H1 (cell line): ENCODE results near the gene IFT20. TPM values are rescaled to one million over a fixed set of nuclear protein-coding genes. Genes with fewer than 3 reads are reported as not detected.

ENCODE experiments used
- CTCF ChIA-PET: fragments of 300-600 bp; sonication (Branson Sonifier 250); formaldehyde crosslinking; loops from one replicate; lab custom pipeline; 2021; ENCODE audit not compliant: partially characterized antibody; lab: Charles Lee
- POLR2A ChIA-PET: fragments of 300-600 bp; sonication (Branson Sonifier 250); formaldehyde crosslinking; loops from one replicate; lab custom pipeline; 2021; ENCODE audit warnings: inconsistent platforms; ENCODE audit not compliant: partially characterized antibody; lab: Charles Lee
- DNase-seq, 2 experiments: peaks; one replicate each; pipeline versions ENCODE4 v3.0.0 to v3.0.0-alpha.2; 2010 to 2022; ENCODE audit warnings: low spot score in 2 of 2, low read depth in 1 of 2, mixed read lengths in 1 of 2
- FAIRE-seq: peaks from 2 replicates; lab custom pipeline; 2011; peaks lifted over from hg19 to GRCh38; lab: Jason Lieb, UNC
- H2AFZ ChIP-seq: 2 replicates; pipeline ENCODE4 v1.8.1; 2012; ENCODE audit warnings: low read length, inconsistent platforms
- H2AK5ac ChIP-seq: 2 replicates; pipeline ENCODE4 v1.6.1; 2013; ENCODE audit warnings: low read depth, low read length
- H2BK120ac ChIP-seq: replicated peaks from 2 replicates; pipeline ENCODE3; 2013; ENCODE audit warnings: low read depth, low read length, inconsistent platforms
- H2BK12ac ChIP-seq: 2 replicates; pipeline ENCODE4 v1.6.1; 2013; ENCODE audit warnings: low read depth, low read length
- H2BK15ac ChIP-seq: 2 replicates; pipeline ENCODE4 v1.6.1; 2013; ENCODE audit warnings: low read length
- H2BK20ac ChIP-seq: 2 replicates; pipeline ENCODE4 v1.6.1; 2013; ENCODE audit warnings: low read length
- H2BK5ac ChIP-seq: 2 replicates; pipeline ENCODE4 v1.6.1; 2013; ENCODE audit warnings: low read depth, low read length
- H3K14ac ChIP-seq: 2 replicates; pipeline ENCODE4 v1.6.1; 2013; ENCODE audit warnings: inconsistent platforms; ENCODE audit not compliant: insufficient read length
- H3K18ac ChIP-seq: 2 replicates; pipeline ENCODE4 v1.6.1; 2013; ENCODE audit warnings: low read length; ENCODE audit errors: extremely low read depth
- H3K23ac ChIP-seq: 2 replicates; pipeline ENCODE4 v1.6.1; 2013; ENCODE audit warnings: inconsistent platforms; ENCODE audit not compliant: insufficient read length
- H3K23me2 ChIP-seq: 2 replicates; pipeline ENCODE4 v1.6.1; 2013; ENCODE audit warnings: low read depth, low read length
- H3K27ac ChIP-seq: 2 replicates; pipeline ENCODE4 v1.6.1; 2011; ENCODE audit warnings: low read depth, low read length, inconsistent platforms
- H3K27me3 ChIP-seq, 4 experiments: replicated peaks in 1 of 4; 1 replicate in 1 of 4; 2 replicates in 3 of 4; pipeline versions ENCODE4 v1.6.1 to v1.8.1; 2011 to 2013; ENCODE audit warnings: low read length in 3 of 4, mild to moderate bottlenecking in 3 of 4, inconsistent platforms in 2 of 4, mixed read lengths in 2 of 4, moderate library complexity in 1 of 4; ENCODE audit not compliant: control insufficient read depth in 3 of 4, insufficient read depth in 3 of 4; ENCODE audit errors: extremely low read depth in 1 of 4
- H3K36me3 ChIP-seq, 4 experiments: 2 replicates each; pipeline versions ENCODE4 v1.6.1 to v1.8.1; 2011 to 2013; ENCODE audit warnings: mild to moderate bottlenecking in 4 of 4, low read length in 3 of 4, moderate library complexity in 2 of 4, control low read depth in 1 of 4, inconsistent platforms in 1 of 4; ENCODE audit not compliant: insufficient read depth in 4 of 4, control insufficient read depth in 2 of 4
- H3K4ac ChIP-seq: replicated peaks from 2 replicates; pipeline ENCODE3; 2013; ENCODE audit warnings: low read length, low read depth, mixed read lengths, inconsistent platforms; ENCODE audit not compliant: insufficient read length
- H3K4me1 ChIP-seq, 4 experiments: replicated peaks in 1 of 4; 1 replicate in 1 of 4; 2 replicates in 3 of 4; pipeline versions ENCODE4 v1.6.1 to v1.8.1; 2011 to 2013; ENCODE audit warnings: low read length in 3 of 4, inconsistent platforms in 2 of 4, mixed read lengths in 1 of 4; ENCODE audit not compliant: insufficient read depth in 4 of 4, control insufficient read depth in 3 of 4
- H3K4me2 ChIP-seq, 2 experiments: 2 replicates each; pipeline versions ENCODE4 v1.6.1 to v1.8.1; 2011 to 2013; ENCODE audit warnings: low read depth in 2 of 2, low read length in 2 of 2, control low read depth in 1 of 2, inconsistent platforms in 1 of 2, mild to moderate bottlenecking in 1 of 2; ENCODE audit not compliant: insufficient read depth in 1 of 2
- H3K4me3 ChIP-seq, 4 experiments: fragments of 200-600, 300-600 bp in 1 of 4; sonication (generic), shearing (Covaris generic), sonication (Bioruptor Twin) in 1 of 4; 2 replicates each; pipeline versions ENCODE4 v1.5.1 to v1.8.1; 2011 to 2016; ENCODE audit warnings: low read length in 4 of 4, low read depth in 3 of 4, control low read depth in 2 of 4, inconsistent platforms in 2 of 4, mild to moderate bottlenecking in 2 of 4, mixed read lengths in 1 of 4, moderate library complexity in 1 of 4; ENCODE audit not compliant: insufficient read depth in 2 of 4; ENCODE audit errors: extremely low read depth in 1 of 4
- H3K56ac ChIP-seq: replicated peaks from 2 replicates; pipeline ENCODE3; 2013; ENCODE audit warnings: low read depth, mild to moderate bottlenecking, mixed read lengths, low read length, inconsistent platforms; ENCODE audit not compliant: insufficient read length
- H3K79me1 ChIP-seq: 2 replicates; pipeline ENCODE4 v1.6.1; 2013; ENCODE audit warnings: low read depth, low read length, control low read depth
- H3K79me2 ChIP-seq, 2 experiments: 2 replicates each; pipeline versions ENCODE4 v1.6.1 to v1.8.1; 2012 to 2013; ENCODE audit warnings: low read length in 2 of 2, mild to moderate bottlenecking in 2 of 2, inconsistent platforms in 1 of 2; ENCODE audit not compliant: insufficient read depth in 2 of 2, control insufficient read depth in 1 of 2
- H3K9ac ChIP-seq, 4 experiments: replicated peaks in 1 of 4; 1 replicate in 1 of 4; 2 replicates in 3 of 4; pipeline versions ENCODE4 v1.6.1 to v1.8.1; 2011 to 2013; ENCODE audit warnings: low read depth in 3 of 4, low read length in 3 of 4, control low read depth in 2 of 4, mild to moderate bottlenecking in 2 of 4, moderate library complexity in 2 of 4, inconsistent platforms in 1 of 4; ENCODE audit errors: extremely low read depth in 1 of 4
- H3K9me3 ChIP-seq, 2 experiments: 2 replicates each; pipeline versions ENCODE4 v1.6.1 to v1.8.1; 2012 to 2013; ENCODE audit warnings: mild to moderate bottlenecking in 2 of 2, moderate library complexity in 2 of 2, control low read depth in 1 of 2, inconsistent platforms in 1 of 2, low read depth in 1 of 2, low read length in 1 of 2, mixed read lengths in 1 of 2; ENCODE audit not compliant: insufficient read depth in 2 of 2
- H4K20me1 ChIP-seq, 2 experiments: replicated peaks in 1 of 2; 2 replicates each; pipeline versions ENCODE3 to v1.8.1; 2011 to 2013; ENCODE audit warnings: inconsistent platforms in 2 of 2, low read length in 2 of 2, mild to moderate bottlenecking in 1 of 2; ENCODE audit not compliant: insufficient read depth in 2 of 2, control insufficient read depth in 1 of 2
- H4K5ac ChIP-seq: 2 replicates; pipeline ENCODE4 v1.6.1; 2013; ENCODE audit warnings: low read length, low read depth, mixed read lengths, inconsistent platforms; ENCODE audit not compliant: insufficient read length
- H4K8ac ChIP-seq: 2 replicates; pipeline ENCODE4 v1.8.0; 2013; ENCODE audit warnings: mild to moderate bottlenecking, moderate library complexity, low read length, inconsistent platforms; ENCODE audit not compliant: insufficient read depth; ENCODE audit errors: extremely low read depth
- H4K91ac ChIP-seq: replicated peaks from 2 replicates; pipeline ENCODE3; 2013; ENCODE audit warnings: low read length, mixed read lengths, inconsistent platforms; ENCODE audit not compliant: insufficient read length
- CBX8 ChIP-seq: fragments of 300-800, 300-1000 bp; sonication (generic); IDR thresholded peaks from 2 replicates; pipeline ENCODE4 v1.7.1; 2016; ENCODE audit warnings: low read depth, low read length, borderline replicate concordance
- GTF2F1 ChIP-seq: IDR thresholded peaks from 2 replicates; pipeline ENCODE4 v1.6.1; 2012; ENCODE audit warnings: low read depth, low read length, improper control_type of control experiment, borderline replicate concordance
- KDM4A ChIP-seq: IDR thresholded peaks from one replicate; pipeline ENCODE4 v1.7.1; 2012; ENCODE audit warnings: low read depth, mild to moderate bottlenecking, moderate library complexity, low read length, inconsistent platforms; ENCODE audit not compliant: severe bottlenecking
- RFX5 ChIP-seq: IDR thresholded peaks from 2 replicates; pipeline ENCODE4 v1.6.1; 2011; ENCODE audit warnings: low read depth, low read length, improper control_type of control experiment, borderline replicate concordance
- WGBS, 2 experiments: shearing (Covaris generic) in 1 of 2; methylation state at CpG; one replicate each; pipeline versions ENCODE4 v1.1.6 to v1.1.7; 2013 to 2015; ENCODE audit warnings: low lambda C conversion rate in 2 of 2, mixed read lengths in 2 of 2, inconsistent platforms in 1 of 2, low coverage in 1 of 2, missing lambda C conversion rate in 1 of 2; ENCODE audit not compliant: insufficient replicate concordance in 2 of 2, insufficient coverage in 1 of 2, insufficient read length in 1 of 2; ENCODE audit errors: extremely low coverage in 1 of 2, missing lambda C conversion rate in 1 of 2; 5-methylcytosine and 5-hydroxymethylcytosine counted together
- long read RNA-seq, 2 experiments: library from RNA in 1 of 2; library from capped mRNA in 1 of 2; stranded (forward); transcript quantifications; one replicate each; pipeline ENCODE4 v2.0.0, GENCODE V29; 2021; ENCODE audit warnings: inconsistent platforms in 1 of 2
- polyA minus RNA-seq, 3 experiments: library from RNA; depleted of rRNA, polyadenylated mRNA; stranded (reverse); fragments of >200 nt; gene quantifications; 1 replicate in 2 of 3; 2 replicates in 1 of 3; pipeline ENCODE4 v1.2.3, GENCODE V29; 2011
- polyA plus RNA-seq, 7 experiments: library from polyadenylated mRNA; depleted of rRNA in 3 of 7; stranded (reverse) in 5 of 7; unstranded in 2 of 7; fragments of >200 nt in 5 of 7; fragments of 200-250 nt in 2 of 7; gene quantifications; 1 replicate in 5 of 7; 2 replicates in 1 of 7; 4 replicates in 1 of 7; pipeline versions ENCODE4 v1.2.1 to v1.2.3, GENCODE V29; 2011 to 2013; ENCODE audit warnings: missing spikeins in 2 of 7, mixed read lengths in 2 of 7
- total RNA-seq: library from RNA; stranded (reverse); fragmentation: NEBNext Ultra II Directional; extraction: Animal tissue kit (Norgen Biotek cat#: 25700); gene quantifications from 2 replicates; pipeline ENCODE4 v1.2.1, GENCODE V29; 2021
- TF ChIP-seq, protein P1 (sequence below): IDR thresholded peaks from 2 replicates; pipeline ENCODE4 v1.6.1; 2012; ENCODE audit warnings: low read length, inconsistent platforms

The IFT20 gene, protein sequence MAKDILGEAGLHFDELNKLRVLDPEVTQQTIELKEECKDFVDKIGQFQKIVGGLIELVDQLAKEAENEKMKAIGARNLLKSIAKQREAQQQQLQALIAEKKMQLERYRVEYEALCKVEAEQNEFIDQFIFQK
- total RNA-seq (19.3 and 21.0 TPM in 2 replicates), polyA plus RNA-seq (2011; rRNA removed) (9.0 and 11.7 TPM in 2 replicates), polyA minus RNA-seq (2011; rRNA and poly(A)+ RNA removed) (7.5 and 12.2 TPM in 2 replicates)
- polyA plus RNA-seq (2011; cell fraction: cytosol; rRNA removed) = 17.1 TPM
- polyA plus RNA-seq (2011; cell fraction: nucleus; rRNA removed) = 14.9 TPM
- 18.4 to 27.3 TPM (median 19.8 TPM) in 4 replicates for polyA plus RNA-seq (2012, experiment 1 of 2)
- polyA plus RNA-seq (2012, experiment 2 of 2) = 12.6 TPM
- polyA plus RNA-seq (2013, experiment 1 of 2) = 16.7 TPM
- 17.0 TPM for polyA plus RNA-seq (2013, experiment 2 of 2)
- polyA minus RNA-seq (2011; cell fraction: cytosol; rRNA and poly(A)+ RNA removed) = 6.0 TPM
- polyA minus RNA-seq (2011; cell fraction: nucleus; rRNA and poly(A)+ RNA removed) = 8.3 TPM
- long read RNA-seq, experiment 1, transcript IFT20-203 (5 exons, 825 nt) = major isoform, 7 of 13 reads
- long read RNA-seq, experiment 1, partial matches to known transcripts = 2 of 13 reads
- long read RNA-seq, experiment 1, other reads (novel, unspliced or antisense) = 0 of 13 reads
- long read RNA-seq, experiment 2, transcript IFT20-203 (5 exons, 825 nt) = major isoform, 26 of 47 reads
- long read RNA-seq, experiment 2, transcript IFT20-214 (6 exons, 1,071 nt) = minor isoform, 17 of 47 reads
- long read RNA-seq, experiment 2, partial matches to known transcripts = 2 of 47 reads
- long read RNA-seq, experiment 2, other reads (novel, unspliced or antisense) = 0 of 47 reads

DNA sequence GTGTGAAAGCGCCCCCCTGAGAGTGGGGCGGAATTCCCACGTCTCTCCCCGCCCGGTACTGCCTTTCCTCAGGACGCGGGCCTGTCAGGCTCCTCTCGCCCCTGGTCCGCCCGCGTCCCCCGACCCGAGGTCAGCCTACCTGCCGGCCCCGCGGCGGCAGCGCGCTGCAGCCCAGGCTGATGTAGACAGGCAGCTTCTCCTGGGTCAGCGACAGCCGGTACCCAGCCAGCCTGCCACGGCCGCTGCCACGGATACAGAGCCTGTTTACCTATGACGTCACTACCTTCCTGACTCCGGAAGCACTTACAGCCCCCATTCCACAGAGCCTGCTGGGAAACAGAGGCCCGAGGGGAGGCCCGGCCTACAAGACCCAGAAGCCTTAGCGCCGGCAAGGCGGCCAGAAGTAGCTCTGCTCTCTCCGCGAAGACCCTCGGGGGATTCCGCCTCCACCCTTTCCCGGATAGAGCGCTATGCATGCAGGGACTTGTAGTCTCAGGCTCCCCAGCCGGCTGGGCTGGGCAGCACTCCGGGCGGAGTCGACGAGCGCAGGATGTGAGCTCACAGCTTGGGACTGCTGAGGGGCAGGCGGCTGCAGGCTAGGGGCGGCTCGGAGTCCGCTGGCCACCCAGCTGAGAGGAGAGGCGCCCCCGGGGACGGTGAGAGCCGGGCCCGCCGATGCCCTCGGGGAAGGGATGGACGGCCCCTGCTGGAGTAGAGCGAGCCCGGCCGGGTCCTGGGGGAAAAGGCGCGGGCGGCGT is at the start of gene IFT20, which contains the start of gene TNFAIP1:
TSS of gene IFT20 (minus strand) at position 272 of the 758 bp plus-strand sequence. CDS start 3,487 bp downstream, outside the sequence.
TSS of gene TNFAIP1 (plus strand) at position 561 of the 758 bp plus-strand sequence. CDS start 3,761 bp downstream, outside the sequence.
- ChIA-PET POLR2A (interaction anchor here (0.9 to 2.9 kb wide), 15 partner anchors 9 to 275 kb away, joined by 3 to 19 read pairs (median 8); partner anchors contain the start of genes POLDIP2, SEBOX and TMEM97), CTCF (interaction anchor here (0.7 to 1.9 kb wide), 11 partner anchors 10 to 85 kb away, joined by 3 to 7 read pairs (median 4); partner anchors contain the start of gene VTN)
- Histone ChIP-seq H2BK5ac (peak within 1 kb of the TSS; percentile 77), H3K14ac (no peak within 1 kb of the TSS), H2BK120ac (no peak within 1 kb of the TSS), H3K56ac (peak within 1 kb of the TSS; percentile 38), H2BK20ac (no peak within 1 kb of the TSS), H3K27me3 (no peaks in the 10 kb centered on the region), H2BK15ac (no peak within 1 kb of the TSS), H3K23ac (no peak within 1 kb of the TSS), H4K20me1 (peaks cover 5% of the 10 kb centered on the region in 2 experiments), H4K5ac (no peak within 1 kb of the TSS), H3K4ac (no peak within 1 kb of the TSS), H3K4me1 (peaks cover 0 to 10% (median 8%) of the 10 kb centered on the region in 4 experiments; a peak in 6 of 7 replicates), H3K79me1 (peaks cover 16% of the 10 kb centered on the region), H3K27ac (peak within 1 kb of the TSS; percentile 72), H2AK5ac (no peak within 1 kb of the TSS), H3K23me2 (peaks cover 10% of the 10 kb centered on the region; the same call in 1 of the 2 replicates), H2AFZ (peak within 1 kb of the TSS; percentile 70), H3K9ac (peak within 1 kb of the TSS; percentile 70 to 90 (median 83)), H3K4me3 (peak within 1 kb of the TSS; percentile 87 to 95 (median 92)), H4K8ac (peak within 1 kb of the TSS; percentile 72; the same call in 1 of the 2 replicates), H3K36me3 (no peaks in the 10 kb centered on the region), H3K4me2 (peak within 1 kb of the TSS; percentile 90 to 91), H2BK12ac (no peak within 1 kb of the TSS), H3K79me2 (peaks cover 0 to 13% of the 10 kb centered on the region in 2 experiments; a peak in 2 of 4 replicates), H3K18ac (no peak within 1 kb of the TSS; the same call in 1 of the 2 replicates), H3K9me3 (no peaks in the 10 kb centered on the region), H4K91ac (peak within 1 kb of the TSS; percentile 38)
- FAIRE-seq (peak; percentile 57), DNase-seq (peak; percentile 94 to 100)
- WGBS, 2 experiments = 1% methylated on average over 52 of the region's 62 CpGs; no CpG with 5 or more reads in 1 of the 2 experiments
- TF ChIP-seq, protein P1, sequence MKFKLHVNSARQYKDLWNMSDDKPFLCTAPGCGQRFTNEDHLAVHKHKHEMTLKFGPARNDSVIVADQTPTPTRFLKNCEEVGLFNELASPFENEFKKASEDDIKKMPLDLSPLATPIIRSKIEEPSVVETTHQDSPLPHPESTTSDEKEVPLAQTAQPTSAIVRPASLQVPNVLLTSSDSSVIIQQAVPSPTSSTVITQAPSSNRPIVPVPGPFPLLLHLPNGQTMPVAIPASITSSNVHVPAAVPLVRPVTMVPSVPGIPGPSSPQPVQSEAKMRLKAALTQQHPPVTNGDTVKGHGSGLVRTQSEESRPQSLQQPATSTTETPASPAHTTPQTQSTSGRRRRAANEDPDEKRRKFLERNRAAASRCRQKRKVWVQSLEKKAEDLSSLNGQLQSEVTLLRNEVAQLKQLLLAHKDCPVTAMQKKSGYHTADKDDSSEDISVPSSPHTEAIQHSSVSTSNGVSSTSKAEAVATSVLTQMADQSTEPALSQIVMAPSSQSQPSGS = peak; percentile 99
- peak; percentile 83 for TF ChIP-seq KDM4A
- TF ChIP-seq RFX5 = no peak
- no peak for TF ChIP-seq GTF2F1
- TF ChIP-seq CBX8 = no peak
